Measurements from ENCODE around the gene POU6F1.
A peak's percentile ranks its signal among the peaks of the same experiment; 100 is the strongest.
"Not testable (repeated sequence)": the region's sequence is repeated elsewhere in the genome, so short reads cannot be mapped to it uniquely, and the experiment has no call there.

Gene POU6F1, protein sequence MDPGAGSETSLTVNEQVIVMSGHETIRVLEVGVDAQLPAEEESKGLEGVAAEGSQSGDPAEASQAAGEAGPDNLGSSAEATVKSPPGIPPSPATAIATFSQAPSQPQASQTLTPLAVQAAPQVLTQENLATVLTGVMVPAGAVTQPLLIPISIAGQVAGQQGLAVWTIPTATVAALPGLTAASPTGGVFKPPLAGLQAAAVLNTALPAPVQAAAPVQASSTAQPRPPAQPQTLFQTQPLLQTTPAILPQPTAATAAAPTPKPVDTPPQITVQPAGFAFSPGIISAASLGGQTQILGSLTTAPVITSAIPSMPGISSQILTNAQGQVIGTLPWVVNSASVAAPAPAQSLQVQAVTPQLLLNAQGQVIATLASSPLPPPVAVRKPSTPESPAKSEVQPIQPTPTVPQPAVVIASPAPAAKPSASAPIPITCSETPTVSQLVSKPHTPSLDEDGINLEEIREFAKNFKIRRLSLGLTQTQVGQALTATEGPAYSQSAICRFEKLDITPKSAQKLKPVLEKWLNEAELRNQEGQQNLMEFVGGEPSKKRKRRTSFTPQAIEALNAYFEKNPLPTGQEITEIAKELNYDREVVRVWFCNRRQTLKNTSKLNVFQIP

DNA sequence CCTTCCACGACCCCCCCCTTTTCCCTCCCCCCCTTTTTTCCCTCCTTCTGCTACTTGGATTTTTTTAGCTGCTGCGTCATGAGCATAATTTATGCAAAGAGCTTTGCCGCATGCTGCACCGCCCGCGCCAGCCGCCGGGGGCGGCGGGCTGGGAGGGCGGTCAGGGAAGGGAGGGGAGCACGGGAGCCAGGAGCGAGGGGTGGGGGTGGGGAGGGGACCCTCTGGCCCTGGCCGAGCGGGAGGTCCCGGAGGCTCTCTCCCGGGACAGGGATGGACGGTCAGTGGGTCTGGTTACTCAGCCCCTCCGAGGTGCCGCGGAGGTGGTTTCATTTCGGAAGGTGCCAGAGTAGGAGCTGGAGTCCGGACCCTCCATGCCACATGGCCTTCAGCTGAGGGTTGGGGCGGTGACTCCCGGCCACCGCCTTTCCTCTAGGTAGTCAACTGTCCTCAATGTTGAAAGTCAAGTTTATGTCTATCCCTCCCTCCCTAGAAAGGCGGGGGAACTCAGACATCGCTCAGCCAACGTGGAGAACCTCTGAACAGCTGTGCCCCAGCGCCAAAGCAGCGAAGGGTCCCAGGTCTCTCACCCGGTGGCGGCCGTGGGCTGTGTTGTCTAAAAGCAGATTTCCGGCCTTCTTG, at the start of gene POU6F1:
Gene POU6F1 (minus strand): TSS at position 95 of the 639 bp plus-strand sequence. CDS start 11,226 bp downstream, outside the sequence.
- peak; percentile 77 for DNase-seq (ENCODE audit: low read depth)

DNA sequence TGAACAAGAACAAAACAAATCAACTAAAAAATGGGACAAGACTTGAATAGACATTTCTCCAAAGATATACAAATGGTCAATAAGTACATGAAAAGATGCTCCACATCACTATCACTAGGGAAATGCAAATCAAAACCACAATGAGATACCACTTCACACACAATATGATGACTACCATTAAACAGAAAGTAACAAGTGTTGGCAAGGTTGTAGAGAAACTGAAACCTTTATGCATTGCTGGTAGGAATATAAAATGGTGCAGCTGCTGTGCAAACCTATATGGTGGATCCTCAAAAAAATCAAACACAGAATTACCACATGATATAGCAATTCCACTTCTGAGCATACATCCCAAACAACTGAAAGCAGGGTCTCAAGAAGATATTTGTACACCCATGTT, 47.2 kb upstream of the POU6F1 start:
- DNase-seq (ENCODE audit: low read depth) = no peak

DNA sequence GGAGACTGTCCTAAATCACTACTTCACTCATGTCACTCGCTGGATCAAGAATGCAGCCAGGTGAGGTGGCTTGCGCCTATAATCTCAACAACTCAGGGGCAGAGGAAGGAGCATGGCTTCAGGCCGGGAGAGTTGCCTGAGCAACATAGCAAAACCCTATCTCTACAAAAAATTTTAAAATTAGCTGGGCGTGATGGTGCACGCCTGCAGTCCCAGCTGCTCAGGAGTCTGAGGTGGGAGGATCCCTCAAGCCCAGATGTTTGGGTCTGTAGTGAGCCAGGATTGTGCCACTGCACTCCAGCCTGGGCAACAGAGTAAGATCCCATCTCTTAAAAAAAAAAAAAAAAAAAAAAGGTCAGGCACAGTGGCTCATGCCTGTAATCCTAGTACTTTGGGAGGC, 46.4 kb upstream of the POU6F1 start:
- DNase-seq (ENCODE audit: low read depth) = no peak

DNA sequence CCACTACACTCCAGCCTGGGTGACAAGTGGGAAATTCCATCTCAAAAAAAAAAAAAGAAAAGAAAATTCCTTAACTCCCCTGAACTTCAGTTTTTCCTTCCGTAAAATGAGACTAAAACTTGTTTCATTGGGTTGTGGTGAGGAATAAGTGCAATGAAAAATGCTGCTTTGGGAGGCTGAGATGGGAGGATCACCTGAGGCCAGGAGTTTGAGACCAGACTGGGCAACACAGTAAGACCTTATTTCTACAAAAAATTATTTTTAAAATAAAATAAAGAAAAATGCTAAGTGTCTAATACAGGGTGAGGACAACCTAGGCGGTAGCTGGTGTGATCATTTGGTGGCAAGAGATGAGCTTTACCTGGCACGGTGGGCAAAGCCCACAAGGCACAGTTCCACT, 45.5 kb upstream of the POU6F1 start:
- no peak for DNase-seq (ENCODE audit: low read depth)

DNA sequence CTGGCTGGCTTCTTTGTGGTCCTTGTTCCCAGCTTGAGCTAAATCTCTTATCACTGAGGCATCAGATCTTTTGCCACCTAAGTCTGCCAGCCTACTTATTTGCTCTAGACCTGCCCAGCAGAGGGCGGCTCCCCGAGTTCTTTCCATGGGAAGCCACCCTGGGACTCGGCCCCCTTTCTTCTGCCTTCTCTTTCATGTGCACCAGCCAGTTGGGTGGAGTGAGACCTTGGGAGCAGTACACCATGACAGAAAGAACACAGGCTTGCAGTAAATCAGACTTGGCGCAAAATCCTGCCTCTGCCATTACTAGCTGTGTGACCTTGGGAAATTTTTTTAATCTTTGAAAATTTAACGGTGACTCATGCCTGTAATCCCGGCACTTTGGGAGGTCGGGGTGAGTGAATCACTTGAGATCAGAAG, 44.9 kb upstream of the POU6F1 start:
- DNase-seq (ENCODE audit: low read depth) = peak; percentile 20

DNA sequence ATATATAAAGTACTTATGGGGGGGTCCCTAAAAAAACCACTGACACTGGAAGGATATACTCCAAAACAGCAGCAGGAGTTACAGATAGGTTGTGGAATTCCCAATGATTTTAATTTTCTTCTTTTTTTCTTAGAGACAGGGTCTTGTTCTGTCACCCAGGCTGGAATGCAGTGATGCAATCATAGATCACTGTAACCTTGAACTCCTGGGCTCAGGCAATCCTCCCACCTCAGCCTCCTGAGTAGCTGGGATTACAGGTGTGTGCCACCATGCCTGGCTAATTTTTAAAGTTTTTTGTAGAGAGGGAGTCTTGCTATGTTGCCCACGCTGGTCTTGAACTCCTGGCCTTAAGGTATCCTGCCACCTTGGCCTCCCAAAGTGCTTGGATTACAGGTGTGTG, 41.7 kb upstream of the POU6F1 start:
- not testable (repeated sequence) for DNase-seq (ENCODE audit: low read depth)

DNA sequence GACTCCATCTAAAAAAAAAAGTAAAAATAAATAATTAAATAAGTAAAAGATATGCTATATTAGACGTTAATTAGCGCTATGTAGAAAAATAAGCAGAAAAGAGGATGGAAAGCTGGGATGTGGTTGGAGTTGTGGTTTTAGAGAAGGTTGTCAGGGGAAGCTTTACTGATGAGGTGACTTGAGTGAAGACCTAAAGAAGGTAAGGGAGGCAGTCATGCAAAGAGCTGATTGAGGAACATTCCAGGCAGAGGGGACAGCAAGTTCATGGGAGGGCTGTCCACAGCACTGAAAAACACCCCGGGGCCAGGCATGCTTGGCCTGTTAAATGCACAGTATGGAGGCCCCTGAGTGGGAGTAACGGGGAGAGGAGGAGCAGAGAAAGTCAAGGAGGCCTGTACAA, 36.7 kb upstream of the POU6F1 start:
- no peak for DNase-seq (ENCODE audit: low read depth)

DNA sequence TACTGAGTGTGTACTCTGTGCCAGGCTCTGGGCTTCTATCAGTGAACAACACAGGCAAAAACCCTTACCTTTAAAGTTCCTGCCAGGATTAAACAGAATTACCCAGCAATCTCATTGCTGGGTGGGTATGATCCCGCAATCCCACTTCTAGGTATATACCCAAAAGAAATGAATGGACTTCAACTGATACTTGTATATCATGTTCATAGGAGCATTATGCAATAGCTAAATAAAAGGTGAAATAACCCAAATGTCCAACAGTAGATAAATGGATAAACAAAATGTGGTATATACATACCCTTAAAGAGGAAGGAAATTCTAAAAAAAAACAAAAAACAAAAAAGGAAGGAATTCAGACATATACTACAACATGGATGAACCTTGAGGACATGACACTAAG, 35.4 kb upstream of the POU6F1 start:
- no peak for DNase-seq (ENCODE audit: low read depth)

DNA sequence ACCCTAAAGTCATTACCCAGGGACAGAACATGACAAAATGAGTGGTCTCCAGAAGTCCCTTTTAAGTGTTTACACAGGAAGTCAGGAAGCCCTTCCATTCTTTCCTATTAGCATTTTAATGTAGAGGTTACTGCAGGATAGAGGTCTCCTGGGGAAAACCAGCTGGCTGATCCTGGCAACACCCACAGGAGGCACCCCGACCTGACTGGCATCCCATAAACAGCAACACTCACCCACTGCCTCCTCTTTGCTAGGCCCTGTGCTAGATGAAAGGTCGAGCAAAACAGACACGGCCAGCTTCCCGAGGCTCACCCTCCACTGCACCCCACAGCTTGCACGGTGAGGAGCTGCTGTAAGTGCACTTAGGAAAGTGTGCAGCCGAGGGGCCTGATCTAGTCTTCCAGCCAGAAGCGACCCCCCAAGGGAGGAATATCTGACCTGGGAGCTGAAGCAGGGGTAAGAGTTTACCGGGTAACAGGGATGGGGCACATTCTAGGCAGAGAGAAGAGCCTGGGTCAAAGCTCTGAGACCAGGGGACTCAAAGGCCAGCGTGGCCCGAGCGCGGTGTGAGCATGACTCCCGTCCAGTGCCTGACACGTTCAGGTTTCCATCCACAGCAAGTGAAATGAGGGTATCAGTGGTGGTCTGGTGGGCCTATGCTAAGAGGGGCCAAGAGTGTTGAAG, 29.8 kb upstream of the POU6F1 start:
- no peak for DNase-seq (ENCODE audit: low read depth)

DNA sequence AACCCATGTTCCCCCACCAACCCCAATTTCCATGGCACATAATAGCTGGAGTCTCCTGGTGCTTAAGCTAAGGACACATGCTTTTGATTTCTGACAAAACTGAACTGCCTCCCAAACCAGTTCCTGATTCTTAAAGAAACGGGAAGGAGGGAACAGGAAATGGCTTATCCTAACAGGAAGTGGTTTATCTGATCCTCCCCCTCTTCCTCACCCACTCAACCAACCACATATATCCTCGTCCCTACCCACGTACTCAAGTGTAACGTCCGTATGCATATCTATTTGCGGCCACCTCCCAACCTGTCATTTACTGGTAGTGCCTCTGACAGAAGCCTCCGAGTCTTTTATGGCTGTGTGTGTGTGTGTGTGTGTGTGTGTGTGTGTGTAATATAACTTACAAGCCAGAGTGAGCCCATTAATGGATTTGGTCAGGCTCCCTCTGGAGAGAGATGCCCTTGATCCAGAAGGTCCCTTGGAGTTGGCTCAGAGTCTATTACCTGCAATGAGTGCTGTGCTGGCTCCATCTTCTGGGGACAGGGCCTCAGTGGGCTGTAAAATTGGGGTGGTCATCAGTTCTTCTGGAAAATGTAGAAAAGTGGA, 28.5 kb upstream of the POU6F1 start:
- peak; percentile 58 for DNase-seq (ENCODE audit: low read depth)

DNA sequence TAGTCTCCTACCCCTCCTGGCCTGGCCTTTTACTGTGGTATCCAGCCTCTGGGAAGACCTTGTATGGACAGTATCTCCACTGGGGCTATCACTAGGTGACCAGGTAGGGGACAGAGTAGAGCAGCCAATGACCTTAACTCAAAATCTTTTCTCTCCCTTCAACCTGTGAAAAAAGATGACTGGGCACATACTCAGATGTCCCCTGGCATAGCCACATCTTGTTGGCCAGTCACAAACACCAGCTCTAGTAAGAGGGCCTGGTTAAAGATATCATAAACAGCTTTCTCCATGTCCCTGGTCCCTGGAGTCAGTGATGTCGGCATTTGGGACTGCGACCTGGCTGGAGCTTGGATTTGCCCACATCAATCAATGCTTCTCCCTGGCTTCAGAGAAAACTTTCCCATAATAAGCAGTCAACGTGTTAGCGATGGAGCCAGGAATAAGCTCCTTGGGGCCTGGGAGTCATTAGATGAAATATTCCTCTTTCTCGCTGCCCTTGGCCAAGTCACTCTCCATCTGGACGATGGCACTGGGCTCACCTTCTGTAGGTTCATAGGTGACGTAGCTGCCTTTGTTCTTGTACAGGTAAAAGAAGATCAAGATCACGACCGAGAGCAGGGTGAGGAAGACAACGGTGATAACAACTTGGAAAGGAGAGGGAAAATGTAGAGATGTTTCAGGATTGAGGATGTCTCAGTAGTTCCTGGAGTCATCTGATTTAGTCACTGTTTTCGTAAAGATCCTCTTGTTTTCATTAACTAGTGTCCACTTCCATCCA, 27.8 kb upstream of the POU6F1 start:
- DNase-seq (ENCODE audit: low read depth) = no peak

DNA sequence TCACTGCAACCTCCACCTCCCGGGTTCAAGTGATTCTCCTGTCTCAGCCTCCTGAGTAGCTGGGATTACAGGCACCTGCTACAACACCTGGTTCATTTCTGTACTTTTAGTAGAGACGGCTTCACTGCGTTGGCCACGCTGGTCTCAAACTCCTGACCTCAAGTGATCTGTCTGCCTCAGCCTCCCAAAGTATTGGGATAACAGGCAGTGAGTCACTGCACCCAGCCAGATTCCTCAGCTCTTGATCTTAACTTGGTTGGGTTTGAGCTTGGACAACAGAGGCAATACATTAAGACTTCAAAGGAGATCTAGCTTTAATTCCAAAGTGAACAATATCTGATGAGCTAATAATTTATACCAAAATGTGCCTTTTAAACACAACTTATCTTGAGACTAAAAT, 26.4 kb upstream of the POU6F1 start:
- no peak for DNase-seq (ENCODE audit: low read depth)

DNA sequence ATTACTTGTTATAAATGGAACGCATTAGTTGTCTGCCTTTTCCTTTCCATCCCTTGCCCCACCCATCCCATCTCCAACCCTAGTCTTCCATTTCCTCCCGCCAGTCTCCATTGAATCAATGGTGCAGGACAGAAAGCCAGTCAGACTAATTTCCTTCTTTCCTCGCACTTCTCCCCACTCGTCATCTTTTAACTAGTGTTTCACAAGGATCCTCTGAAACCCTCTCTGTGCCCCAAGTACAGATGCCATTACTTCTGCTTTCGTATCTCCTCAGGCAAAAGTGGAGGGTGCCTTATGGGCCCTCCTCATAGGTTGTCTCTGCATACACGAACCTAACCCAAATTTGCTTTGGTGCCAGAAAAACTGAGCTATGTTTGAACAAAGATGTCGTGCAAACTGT, 25.0 kb upstream of the POU6F1 start:
- DNase-seq (ENCODE audit: low read depth) = no peak

DNA sequence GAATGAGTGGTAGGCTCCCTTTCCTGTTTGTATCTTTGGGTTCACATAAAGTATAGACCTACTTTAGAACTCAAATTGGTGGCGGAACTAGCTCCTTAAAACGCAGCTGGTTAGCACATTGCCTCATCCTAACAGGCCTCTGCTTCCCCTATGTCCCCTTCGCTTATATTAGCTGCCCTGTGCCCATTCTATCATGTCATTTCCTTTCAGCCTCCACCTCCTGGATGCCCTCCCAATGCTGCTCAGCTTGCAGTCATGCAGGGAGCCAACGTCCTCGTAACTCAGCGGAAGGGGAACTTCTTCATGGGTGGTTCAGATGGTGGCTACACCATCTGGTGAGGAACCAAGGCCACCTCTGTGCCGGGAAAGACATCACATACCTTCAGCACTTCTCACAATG, 24.3 kb upstream of the POU6F1 start:
- DNase-seq (ENCODE audit: low read depth) = no peak

DNA sequence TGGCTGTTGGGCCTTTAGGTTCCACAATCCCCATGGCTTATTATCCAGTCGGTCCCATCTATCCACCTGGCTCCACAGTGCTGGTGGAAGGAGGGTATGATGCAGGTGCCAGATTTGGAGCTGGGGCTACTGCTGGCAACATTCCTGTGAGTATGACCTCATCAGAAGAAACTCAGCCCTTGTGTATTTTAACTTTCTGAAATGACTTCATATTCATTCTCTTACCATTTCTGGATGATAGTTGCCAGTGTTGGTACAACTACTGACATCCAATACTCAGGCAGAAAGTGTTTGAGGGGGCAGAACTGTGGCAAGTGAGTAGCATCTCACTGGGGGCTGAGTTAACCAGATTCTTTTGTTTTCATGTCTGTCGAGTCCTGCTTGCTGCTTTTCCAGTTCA, 23.1 kb upstream of the POU6F1 start:
- peak; percentile 22 for DNase-seq (ENCODE audit: low read depth)

DNA sequence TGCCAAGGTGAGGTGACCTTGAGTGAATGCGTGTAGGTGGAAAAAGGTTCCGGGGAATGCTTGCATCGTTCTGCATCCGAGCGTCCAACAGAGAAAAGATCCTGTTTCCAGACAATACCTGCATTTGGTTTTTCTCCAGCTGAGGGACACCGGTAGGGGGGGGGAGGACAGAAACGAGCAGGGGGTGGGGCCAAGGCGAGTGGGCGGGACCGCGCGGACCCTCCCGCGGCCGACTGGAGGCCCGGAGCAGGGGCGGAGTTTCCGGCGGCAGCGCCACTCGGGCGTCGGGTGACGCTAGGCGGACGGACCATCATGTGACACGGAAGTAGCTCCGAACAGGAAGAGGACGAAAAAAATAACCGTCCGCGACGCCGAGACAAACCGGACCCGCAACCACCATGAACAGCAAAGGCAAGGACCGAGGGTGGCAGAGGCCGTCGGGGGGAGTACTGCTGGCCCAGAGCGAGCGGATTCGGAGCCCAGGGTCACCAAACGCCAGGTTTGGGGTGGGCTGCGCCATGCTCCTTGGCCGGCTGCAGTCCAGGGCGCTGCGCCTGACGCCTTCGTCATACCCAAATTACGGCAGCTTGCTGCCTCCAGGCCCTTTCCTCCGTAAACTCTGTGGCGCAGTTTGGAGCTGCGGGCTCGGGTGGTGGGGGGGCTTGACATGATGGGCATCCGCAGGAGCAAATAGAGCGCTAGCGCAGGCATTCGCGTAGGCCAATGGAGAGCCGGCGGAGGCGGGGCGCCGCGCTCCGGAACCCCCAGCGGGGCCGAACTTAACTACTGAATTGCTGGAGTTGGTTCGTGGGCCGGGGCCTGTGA, 20.9 kb upstream of the POU6F1 start, which contains the start of gene DAZAP2:
Gene DAZAP2 (plus strand): TSS at position 317 of the 825 bp plus-strand sequence. CDS start 82 bp downstream, at position 399.
- DNase-seq (ENCODE audit: low read depth) = peak; percentile 95

DNA sequence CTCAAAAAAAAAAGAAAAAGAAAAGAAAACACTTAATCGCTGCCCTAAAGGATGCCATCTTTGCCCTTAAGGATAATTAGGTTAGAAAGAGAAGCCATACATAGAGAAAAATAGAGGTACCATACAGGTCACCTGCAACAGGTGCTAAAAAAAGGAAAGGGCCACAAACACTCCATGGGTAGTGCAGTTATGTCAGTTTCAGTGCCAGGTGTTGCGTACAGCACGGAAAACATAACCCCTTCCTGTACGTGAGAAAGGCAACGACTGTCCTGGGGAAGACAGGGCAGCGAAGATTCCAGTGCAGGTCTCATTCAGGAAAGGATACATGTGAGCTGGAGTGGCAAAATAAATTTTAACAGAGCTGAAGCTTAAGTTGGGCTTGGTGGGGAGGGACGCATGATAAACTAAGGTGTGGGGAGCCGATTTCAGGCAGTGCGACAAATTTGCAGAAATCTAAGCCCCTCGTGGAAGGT, 20.2 kb upstream of the POU6F1 start:
- DNase-seq (ENCODE audit: low read depth) = no peak

DNA sequence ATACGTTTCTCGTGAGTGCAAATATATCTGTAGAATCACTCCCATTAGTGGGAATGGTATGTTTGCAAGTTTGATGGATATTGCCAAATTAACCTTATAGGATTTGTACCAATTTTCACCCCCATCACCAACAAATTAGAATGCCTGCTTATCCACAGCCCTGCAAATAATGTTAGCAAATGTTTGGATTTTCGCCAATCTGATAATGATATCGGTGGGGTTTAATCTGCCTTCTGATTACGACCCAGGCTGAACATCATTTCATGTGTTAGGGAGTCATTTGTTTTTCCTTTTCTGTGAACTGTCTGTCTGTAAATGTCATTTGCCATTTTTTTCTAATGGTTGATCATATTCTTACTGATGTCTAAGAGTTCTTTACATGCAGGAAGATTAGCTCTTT, 16.7 kb upstream of the POU6F1 start:
- no peak for DNase-seq (ENCODE audit: low read depth)

DNA sequence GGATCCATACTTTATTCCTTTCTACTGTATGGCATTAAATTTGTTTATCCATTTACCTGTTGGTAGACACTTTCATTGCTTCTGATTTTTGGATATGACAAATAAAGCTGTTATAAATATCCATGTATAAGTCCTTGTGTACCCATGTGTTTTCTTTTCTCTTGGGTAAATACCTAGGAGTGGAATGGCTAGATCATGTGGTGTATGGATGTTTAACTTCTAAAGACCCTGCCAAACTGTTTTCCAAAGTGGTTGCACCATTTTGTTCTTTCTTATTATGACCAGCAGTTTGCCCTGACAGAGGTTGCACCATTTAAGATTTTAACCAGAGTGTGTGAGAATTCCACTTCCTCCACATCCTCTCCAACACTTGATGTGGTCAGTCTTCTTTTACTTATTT, 14.8 kb upstream of the POU6F1 start:
- DNase-seq (ENCODE audit: low read depth) = no peak

DNA sequence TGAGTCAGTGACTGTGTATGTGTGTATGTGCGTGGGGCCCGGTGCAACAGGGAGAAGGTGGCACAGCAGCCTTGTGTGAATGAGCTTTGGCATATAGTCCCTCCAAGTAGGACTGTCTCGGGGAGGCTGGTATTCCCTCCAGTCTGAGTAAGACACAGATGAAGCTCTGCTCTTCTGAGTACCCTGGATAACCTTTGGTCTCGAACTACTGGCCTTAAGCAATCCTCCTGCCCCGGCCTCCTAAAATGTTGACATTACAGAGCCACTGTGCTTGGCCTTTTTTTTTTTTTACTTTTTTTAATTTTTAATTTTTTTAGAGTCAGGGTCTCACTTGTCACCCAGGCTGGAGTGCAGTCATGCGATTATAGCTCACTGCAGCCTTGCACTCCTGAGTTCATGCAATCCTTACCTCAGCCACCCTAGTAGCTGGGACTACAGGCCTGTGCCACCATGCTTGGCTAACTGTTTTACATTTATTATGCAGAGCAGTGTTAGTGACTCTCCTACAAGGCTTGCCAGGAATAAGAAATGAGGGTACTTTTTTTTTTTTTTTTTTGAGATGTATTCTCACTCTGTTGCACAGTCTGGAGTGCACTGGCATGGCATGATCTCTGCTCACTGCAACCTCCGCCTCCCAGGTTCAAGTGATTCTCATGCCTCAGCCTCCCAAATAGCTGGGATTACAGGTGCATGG, 11.4 kb upstream of the POU6F1 start:
- DNase-seq (ENCODE audit: low read depth) = no peak
